GM23338 (cell line): ENCODE data around the gene ZNF335. TPM values are rescaled to one million over a fixed set of nuclear protein-coding genes. Genes with fewer than 3 reads are reported as not detected.

Experiments
- ATAC-seq: fragments of 200-7000 bp; cut with Tn5 transposase; 3 replicates; pipeline ENCODE4 v1.9.1; 2020
- DNase-seq: peaks from one replicate; pipeline ENCODE4 v3.0.0-alpha.2; 2015; ENCODE audit warnings: low spot score
- H2AFZ ChIP-seq: fragments of 200-600 bp; sonication (generic); 2 replicates; pipeline ENCODE4 v1.8.0; 2016; ENCODE audit warnings: antibody characterized with exemption, mild to moderate bottlenecking, moderate library complexity
- H3F3A ChIP-seq: fragments of 200-600 bp; sonication (generic); replicated peaks from 2 replicates; pipeline ENCODE4 v1.8.0; 2017; ENCODE audit warnings: antibody characterized with exemption, mixed run types, low read depth
- H3K27ac ChIP-seq: fragments of 200-600 bp; sonication (generic); 2 replicates; pipeline ENCODE4 v1.6.1; 2016; ENCODE audit warnings: low read depth
- H3K27me3 ChIP-seq: fragments of 200-600 bp; sonication (generic); 2 replicates; pipeline ENCODE4 v1.8.0; 2016; ENCODE audit warnings: mild to moderate bottlenecking, mixed run types, moderate library complexity; ENCODE audit not compliant: insufficient read depth
- H3K36me3 ChIP-seq: fragments of 200-600 bp; sonication (generic); 2 replicates; pipeline ENCODE4 v1.8.0; 2016; ENCODE audit warnings: mild to moderate bottlenecking; ENCODE audit not compliant: insufficient read depth
- H3K4me1 ChIP-seq: fragments of 200-600 bp; sonication (generic); 2 replicates; pipeline ENCODE4 v1.8.0; 2016; ENCODE audit warnings: mild to moderate bottlenecking, moderate library complexity; ENCODE audit not compliant: insufficient read depth
- H3K4me2 ChIP-seq: fragments of 200-600 bp; sonication (generic); 2 replicates; pipeline ENCODE4 v1.7.1; 2017; ENCODE audit warnings: mixed run types
- H3K4me3 ChIP-seq: fragments of 200-600 bp; sonication (generic); 2 replicates; pipeline ENCODE4 v1.6.1; 2016; ENCODE audit warnings: mixed run types
- H3K79me2 ChIP-seq: fragments of 200-600 bp; sonication (generic); replicated peaks from 2 replicates; pipeline ENCODE4 v1.8.0; 2017; ENCODE audit warnings: mild to moderate bottlenecking; ENCODE audit not compliant: insufficient read depth
- H3K9me2 ChIP-seq: fragments of 200-600 bp; sonication (generic); 2 replicates; pipeline ENCODE4 v1.8.0; 2017; ENCODE audit not compliant: insufficient read depth
- H4K20me1 ChIP-seq: fragments of 200-600 bp; sonication (generic); replicated peaks from 2 replicates; pipeline ENCODE4 v1.8.0; 2017; ENCODE audit warnings: mild to moderate bottlenecking; ENCODE audit not compliant: insufficient read depth
- H3K27ac Mint-ChIP-seq: 2 replicates; pipeline ENCODE4 v1.8.0; 2020; ENCODE audit warnings: inconsistent platforms, mild to moderate bottlenecking, moderate library complexity, mixed read lengths
- H3K27me3 Mint-ChIP-seq: 3 replicates; pipeline ENCODE4 v1.8.0; 2022; ENCODE audit warnings: low read depth, mild to moderate bottlenecking, moderate library complexity, mixed read lengths, inconsistent platforms; ENCODE audit not compliant: insufficient read depth, poor library complexity
- H3K36me3 Mint-ChIP-seq: 3 replicates; pipeline ENCODE4 v1.8.0; 2021; ENCODE audit warnings: low read depth, mild to moderate bottlenecking, inconsistent platforms, moderate library complexity, mixed read lengths
- H3K4me1 Mint-ChIP-seq: 3 replicates; pipeline ENCODE4 v1.8.0; 2020; ENCODE audit warnings: mild to moderate bottlenecking, inconsistent platforms, mixed read lengths
- H3K4me3 Mint-ChIP-seq: 3 replicates; pipeline ENCODE4 v1.8.0; 2021; ENCODE audit warnings: moderate library complexity, mild to moderate bottlenecking, inconsistent platforms, mixed read lengths
- H3K9me3 Mint-ChIP-seq: 3 replicates; pipeline ENCODE4 v1.8.0; 2020; ENCODE audit warnings: moderate library complexity, mild to moderate bottlenecking, inconsistent platforms, mixed read lengths
- CREB1 ChIP-seq: fragments of 250-450 bp; sonication (Bioruptor Pico); IDR thresholded peaks from 2 replicates; pipeline ENCODE4 v1.5.0; 2020; ENCODE audit warnings: low read depth, mild to moderate bottlenecking, moderate library complexity
- POLR2AphosphoS5 ChIP-seq: IDR thresholded peaks from 2 replicates; pipeline ENCODE4 v1.6.1; 2016; ENCODE audit warnings: antibody characterized with exemption, low read depth
- STAT1 ChIP-seq: IDR thresholded peaks from one replicate; pipeline ENCODE4 v1.6.1; 2016; ENCODE audit warnings: antibody characterized with exemption; ENCODE audit not compliant: unreplicated experiment
- ZNF462 ChIP-seq: fragments of 250-450 bp; sonication (Bioruptor Pico); IDR thresholded peaks from 2 replicates; pipeline ENCODE4 v1.5.0; 2020; ENCODE audit warnings: mild to moderate bottlenecking, moderate library complexity
- polyA plus RNA-seq: library from polyadenylated mRNA; unstranded; fragments of >200 nt; fragmentation: Nextera tagmentation; extraction: Ambion mirVana; gene quantifications from 2 replicates; pipeline ENCODE4 v1.2.1, GENCODE V29; 2016
- total RNA-seq: library from RNA; depleted of rRNA; stranded (reverse); fragments of >200 nt; shearing (Covaris generic); gene quantifications from 2 replicates; pipeline ENCODE4 v1.2.3, GENCODE V29; 2014
- TF ChIP-seq, protein P1 (sequence below): IDR thresholded peaks from 2 replicates; pipeline ENCODE4 v1.6.1; 2016; ENCODE audit warnings: antibody characterized with exemption

ZNF335 gene
- total and polyA plus RNA-seq, 2 experiments from 2014 or later = 7.4 to 24.2 TPM

GRCh38 chr20:45974896-45975565 is 3.0 kb upstream of the ZNF335 start (continued):
- TF ChIP-seq STAT1 (no peak), ZNF462 (CRISPR knock-in tag) (no peak)

GRCh38 chr20:45972500-45973183 is 639 bp upstream of the ZNF335 start:
- DNase-seq = peak; percentile 96
- Histone ChIP-seq H3K36me3 (no peaks in the 10 kb centered on the region; the same call in 1 of the 2 replicates), H2AFZ (no peak overlapping the region), H3K79me2 (no peaks in the 10 kb centered on the region), H3K27ac (peak overlapping the region; percentile 71), H3K27me3 (no peaks in the 10 kb centered on the region), H3K4me3 (peak overlapping the region; percentile 79), H4K20me1 (no peaks in the 10 kb centered on the region), H3F3A (peaks cover 15% of the 10 kb centered on the region), H3K4me2 (peak overlapping the region; percentile 68), H3K9me2 (no peaks in the 10 kb centered on the region), H3K4me1 (peaks cover 11% of the 10 kb centered on the region; the same call in 1 of the 2 replicates)
- TF ChIP-seq, protein P1, sequence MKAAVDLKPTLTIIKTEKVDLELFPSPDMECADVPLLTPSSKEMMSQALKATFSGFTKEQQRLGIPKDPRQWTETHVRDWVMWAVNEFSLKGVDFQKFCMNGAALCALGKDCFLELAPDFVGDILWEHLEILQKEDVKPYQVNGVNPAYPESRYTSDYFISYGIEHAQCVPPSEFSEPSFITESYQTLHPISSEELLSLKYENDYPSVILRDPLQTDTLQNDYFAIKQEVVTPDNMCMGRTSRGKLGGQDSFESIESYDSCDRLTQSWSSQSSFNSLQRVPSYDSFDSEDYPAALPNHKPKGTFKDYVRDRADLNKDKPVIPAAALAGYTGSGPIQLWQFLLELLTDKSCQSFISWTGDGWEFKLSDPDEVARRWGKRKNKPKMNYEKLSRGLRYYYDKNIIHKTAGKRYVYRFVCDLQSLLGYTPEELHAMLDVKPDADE = no peak
- TF ChIP-seq POLR2AphosphoS5 = 0 out of 2 replicates have a peak, but pooled peaks have one; percentile 47
- no peak for TF ChIP-seq CREB1 (CRISPR knock-in tag)
- peak; percentile 86 for ATAC-seq
- Mint-ChIP-seq H3K27ac (peak overlapping the region; percentile 99), H3K4me3 (peak overlapping the region; percentile 90), H3K36me3 (0 out of 3 replicates have a peak, but pooled peaks cover under 1% of the 10 kb centered on the region), H3K27me3 (peaks cover 12% of the 10 kb centered on the region), H3K4me1 (peaks cover 15% of the 10 kb centered on the region), H3K9me3 (no peaks in the 10 kb centered on the region; the same call in 2 of the 3 replicates)
